Panc1 (cell line): ENCODE data around the gene EVC. TPM values are rescaled to one million over a fixed set of nuclear protein-coding genes. Genes with fewer than 3 reads are reported as not detected.

Experiments
- ATAC-seq: fragments of 200-7000 bp; cut with Tn5 transposase; 2 replicates; pipeline ENCODE4 v1.9.1; 2020; ENCODE audit warnings: mild to moderate bottlenecking, moderate library complexity
- BruUV-seq: library from RNA; stranded (reverse); fragments of 400-500 nt; replicated peaks from 2 replicates; lab custom pipeline; 2021; lab: Mats Ljungman, UMichigan
- CTCF ChIA-PET: fragments of 300-600 bp; sonication (Branson Sonifier 250); formaldehyde crosslinking; loops from one replicate; lab custom pipeline; 2022; ENCODE audit warnings: antibody characterized with exemption; lab: Charles Lee
- POLR2A ChIA-PET: fragments of 300-600 bp; sonication (Branson Sonifier 250); formaldehyde crosslinking; loops from one replicate; lab custom pipeline; 2022; ENCODE audit warnings: antibody characterized with exemption; lab: Charles Lee
- DNase-seq: peaks from one replicate; pipeline ENCODE4 v3.0.0-alpha.2; 2010; ENCODE audit warnings: low read depth, low spot score
- H3K27ac ChIP-seq: 2 replicates; pipeline ENCODE4 v1.5.1; 2011; ENCODE audit warnings: mild to moderate bottlenecking, low read length, inconsistent platforms
- H3K27me3 ChIP-seq: fragments of 200-500 bp; sonication (Bioruptor generic); 2 replicates; pipeline ENCODE4 v1.6.0; 2014; ENCODE audit warnings: low read length, inconsistent platforms; ENCODE audit not compliant: control insufficient read depth, insufficient read depth
- H3K36me3 ChIP-seq: fragments of 200-500 bp; sonication (Bioruptor generic); 2 replicates; pipeline ENCODE4 v1.5.1; 2014; ENCODE audit warnings: inconsistent platforms, mild to moderate bottlenecking, low read length, moderate library complexity; ENCODE audit not compliant: control insufficient read depth, insufficient read depth
- H3K4me1 ChIP-seq: 2 replicates; pipeline ENCODE4 v1.5.1; 2011; ENCODE audit warnings: inconsistent platforms, mild to moderate bottlenecking, low read length, moderate library complexity; ENCODE audit not compliant: control insufficient read depth, insufficient read depth
- H3K4me3 ChIP-seq, 2 experiments: 2 replicates each; pipeline ENCODE4 v1.5.1; 2011 to 2012; ENCODE audit warnings: low read depth in 2 of 2, low read length in 2 of 2, mild to moderate bottlenecking in 2 of 2, inconsistent platforms in 1 of 2, moderate library complexity in 1 of 2
- H3K9me3 ChIP-seq: fragments of 200-500 bp; sonication (Bioruptor generic); 2 replicates; pipeline ENCODE4 v1.5.1; 2014; ENCODE audit warnings: low read depth, mild to moderate bottlenecking, inconsistent platforms, low read length, moderate library complexity; ENCODE audit not compliant: control insufficient read depth, insufficient read depth
- CTCF ChIP-seq: fragments of 450-650 bp; IDR thresholded peaks from 2 replicates; pipeline ENCODE4 v1.5.1; 2017; ENCODE audit warnings: mild to moderate bottlenecking
- POLR2AphosphoS5 ChIP-seq: IDR thresholded peaks from 2 replicates; pipeline ENCODE4 v1.6.1; 2012; ENCODE audit warnings: mild to moderate bottlenecking, low read depth, low read length, moderate library complexity
- SIN3A ChIP-seq: IDR thresholded peaks from 2 replicates; pipeline ENCODE4 v1.6.1; 2012; ENCODE audit warnings: low read depth, mild to moderate bottlenecking, low read length, moderate library complexity, borderline replicate concordance; ENCODE audit not compliant: insufficient read depth
- TCF7L2 ChIP-seq: IDR thresholded peaks from 2 replicates; pipeline ENCODE4 v1.6.1; 2011; ENCODE audit warnings: mild to moderate bottlenecking, low read depth, low read length, inconsistent platforms
- in situ Hi-C: cut with HindIII; loops from 2 replicates; pipeline ENCODE4 v1.10.0; 2016; ENCODE audit warnings: low sequenced_read_pairs, low pct_unique_long_range_greater_than_20kb
- intact Hi-C: fragments of 100-400 bp; cut with micrococcal nuclease; formaldehyde crosslinking; loops from one replicate; pipeline ENCODE4 v1.10.0; 2022; ENCODE audit not compliant: unreplicated experiment
- total RNA-seq: library from RNA; stranded (reverse); gene quantifications from one replicate; pipeline ENCODE4 v1.2.1, GENCODE V29; 2021; ENCODE audit not compliant: unreplicated experiment
- TF ChIP-seq, protein P1 (sequence below), 2 experiments: IDR thresholded peaks; 2 replicates each; pipeline ENCODE4 v1.6.1; 2011 to 2012; ENCODE audit warnings: low read depth in 2 of 2, control low read depth in 1 of 2, low read length in 1 of 2, mild to moderate bottlenecking in 1 of 2, moderate library complexity in 1 of 2; ENCODE audit not compliant: insufficient read depth in 1 of 2

The EVC gene
- total RNA-seq, 1 experiment from 2014 or later = 12.1 TPM

DNA sequence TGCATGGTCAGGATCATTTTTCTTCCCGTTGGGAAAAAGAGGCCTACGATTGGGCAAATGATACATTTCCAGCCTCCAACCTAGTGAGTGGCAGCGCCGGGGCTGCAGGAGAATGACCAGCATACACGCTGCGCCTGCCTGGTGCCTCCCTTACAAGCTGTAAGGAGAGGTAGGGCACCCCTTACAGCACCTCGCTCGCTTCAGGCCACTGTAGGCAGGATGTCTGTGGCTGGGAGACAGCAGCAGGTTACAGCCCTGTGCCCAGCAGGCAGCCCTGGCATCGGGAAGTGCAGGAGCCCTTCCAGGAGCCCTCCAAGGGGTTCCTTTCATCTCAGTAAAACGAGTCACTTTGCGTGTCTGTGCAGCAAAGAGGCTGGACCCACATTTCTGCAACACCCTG, 88.4 kb downstream of the EVC start:
- TF ChIP-seq CTCF = no peak
- no peak for TF ChIP-seq TCF7L2
- TF ChIP-seq, protein P1, sequence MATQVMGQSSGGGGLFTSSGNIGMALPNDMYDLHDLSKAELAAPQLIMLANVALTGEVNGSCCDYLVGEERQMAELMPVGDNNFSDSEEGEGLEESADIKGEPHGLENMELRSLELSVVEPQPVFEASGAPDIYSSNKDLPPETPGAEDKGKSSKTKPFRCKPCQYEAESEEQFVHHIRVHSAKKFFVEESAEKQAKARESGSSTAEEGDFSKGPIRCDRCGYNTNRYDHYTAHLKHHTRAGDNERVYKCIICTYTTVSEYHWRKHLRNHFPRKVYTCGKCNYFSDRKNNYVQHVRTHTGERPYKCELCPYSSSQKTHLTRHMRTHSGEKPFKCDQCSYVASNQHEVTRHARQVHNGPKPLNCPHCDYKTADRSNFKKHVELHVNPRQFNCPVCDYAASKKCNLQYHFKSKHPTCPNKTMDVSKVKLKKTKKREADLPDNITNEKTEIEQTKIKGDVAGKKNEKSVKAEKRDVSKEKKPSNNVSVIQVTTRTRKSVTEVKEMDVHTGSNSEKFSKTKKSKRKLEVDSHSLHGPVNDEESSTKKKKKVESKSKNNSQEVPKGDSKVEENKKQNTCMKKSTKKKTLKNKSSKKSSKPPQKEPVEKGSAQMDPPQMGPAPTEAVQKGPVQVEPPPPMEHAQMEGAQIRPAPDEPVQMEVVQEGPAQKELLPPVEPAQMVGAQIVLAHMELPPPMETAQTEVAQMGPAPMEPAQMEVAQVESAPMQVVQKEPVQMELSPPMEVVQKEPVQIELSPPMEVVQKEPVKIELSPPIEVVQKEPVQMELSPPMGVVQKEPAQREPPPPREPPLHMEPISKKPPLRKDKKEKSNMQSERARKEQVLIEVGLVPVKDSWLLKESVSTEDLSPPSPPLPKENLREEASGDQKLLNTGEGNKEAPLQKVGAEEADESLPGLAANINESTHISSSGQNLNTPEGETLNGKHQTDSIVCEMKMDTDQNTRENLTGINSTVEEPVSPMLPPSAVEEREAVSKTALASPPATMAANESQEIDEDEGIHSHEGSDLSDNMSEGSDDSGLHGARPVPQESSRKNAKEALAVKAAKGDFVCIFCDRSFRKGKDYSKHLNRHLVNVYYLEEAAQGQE (IDR thresholded peaks at IDR 0.05; ENCODE audit: insufficient read depth in 1 of 2, low read depth in 2 of 2, low read length in 1 of 2) = no peak
- no peak for TF ChIP-seq POLR2AphosphoS5
- TF ChIP-seq SIN3A = no peak
- no peak overlapping the region for H3K27ac ChIP-seq
- DNase-seq (no peak), ATAC-seq (no peak)
- H3K27me3 ChIP-seq = no peaks in the 10 kb centered on the region
- no peaks in the 10 kb centered on the region for H3K36me3 ChIP-seq
- no peaks in the 10 kb centered on the region for H3K9me3 ChIP-seq
- no peaks in the 10 kb centered on the region for H3K4me1 ChIP-seq
- BruUV-seq = no TSS peak
- H3K4me3 ChIP-seq = no peak overlapping the region
- in situ Hi-C loops = no loop called here
- CTCF ChIA-PET = no interaction called here
- intact Hi-C loops = no loop called here
- POLR2A ChIA-PET = no interaction called here

DNA sequence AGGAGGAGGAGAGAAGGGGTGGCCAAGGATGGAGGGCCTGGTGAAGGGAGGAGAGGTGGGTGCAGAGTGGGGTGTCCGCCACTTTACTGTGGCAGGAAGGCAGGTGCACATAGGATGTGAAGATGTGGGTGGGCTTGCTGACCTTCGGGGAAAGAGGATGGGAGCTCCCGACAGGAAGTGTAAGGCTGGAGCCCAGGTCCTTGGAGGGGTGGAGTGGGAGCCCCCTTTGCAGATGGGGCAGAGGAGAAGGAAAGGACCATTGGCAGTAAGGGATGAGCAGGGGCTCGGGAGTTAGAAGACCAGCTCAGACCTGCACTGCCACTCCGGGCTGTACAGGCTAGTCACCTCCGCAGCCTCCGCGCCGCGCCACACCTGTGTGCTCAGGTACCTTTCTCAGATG, 89.5 kb downstream of the EVC start:
- POLR2A ChIA-PET = no interaction called here
- intact Hi-C loops = no loop called here
- no peak overlapping the region for H3K27ac ChIP-seq
- no peaks in the 10 kb centered on the region for H3K27me3 ChIP-seq
- in situ Hi-C loops = no loop called here
- CTCF ChIA-PET = no interaction called here
- no peaks in the 10 kb centered on the region for H3K4me1 ChIP-seq
- ATAC-seq (no peak), DNase-seq (no peak)
- H3K4me3 ChIP-seq = no peak overlapping the region
- TF ChIP-seq, protein P1 (IDR thresholded peaks at IDR 0.05; ENCODE audit: insufficient read depth in 1 of 2, low read depth in 2 of 2, low read length in 1 of 2) = no peak
- TF ChIP-seq POLR2AphosphoS5 (no peak), TCF7L2 (no peak), CTCF (no peak), SIN3A (no peak)
- no peaks in the 10 kb centered on the region for H3K36me3 ChIP-seq
- no TSS peak for BruUV-seq
- H3K9me3 ChIP-seq = no peaks in the 10 kb centered on the region
